Measurements from ENCODE around the gene MLPH. TPM values are rescaled to one million over a fixed set of nuclear protein-coding genes. Genes with fewer than 3 reads are reported as not detected.

Gene MLPH
- total and polyA plus RNA-seq, 2 of the 13 experiments (the other 11 are each of a cell fraction or from before 2014, with no cell fraction given): 0.12 TPM; not detected in 1

DNA sequence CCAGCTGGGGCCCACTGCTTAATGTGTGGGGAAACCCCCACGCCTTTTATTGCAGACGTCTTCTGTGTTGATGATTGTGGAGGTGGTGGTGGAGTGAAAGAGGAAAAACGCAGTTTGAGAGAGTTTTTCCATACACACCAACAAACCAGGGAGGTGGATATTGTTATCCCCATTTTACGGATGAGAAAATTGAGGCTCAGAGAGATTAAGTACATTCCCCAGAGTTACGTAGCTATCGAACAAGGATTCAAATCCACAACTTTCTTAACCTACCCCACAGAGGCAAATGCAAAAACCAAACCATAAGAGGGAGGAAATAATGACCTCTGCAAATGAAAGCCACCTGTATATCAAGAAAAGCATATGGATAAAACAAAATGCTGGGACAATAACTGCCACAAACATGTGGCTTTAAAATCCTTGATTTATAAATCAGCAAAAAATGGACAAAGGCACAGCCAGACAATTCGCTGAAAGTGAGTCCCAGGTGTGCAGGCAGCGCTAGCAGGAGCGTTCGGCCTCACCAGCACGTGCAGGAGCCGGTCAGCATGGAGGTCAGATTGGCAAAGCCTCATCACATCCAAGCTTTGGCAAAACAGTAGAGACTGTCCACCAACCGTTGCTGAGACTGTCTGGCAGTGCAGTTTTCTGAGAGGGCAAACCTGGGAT is 116.1 kb downstream of the MLPH start (continued):
- TF ChIP-seq, protein P1, sequence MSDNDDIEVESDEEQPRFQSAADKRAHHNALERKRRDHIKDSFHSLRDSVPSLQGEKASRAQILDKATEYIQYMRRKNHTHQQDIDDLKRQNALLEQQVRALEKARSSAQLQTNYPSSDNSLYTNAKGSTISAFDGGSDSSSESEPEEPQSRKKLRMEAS (IDR thresholded peaks at IDR 0.05): peak; percentile 65; the same call in 1 of the 2 replicates
- TF ChIP-seq, protein P2, sequence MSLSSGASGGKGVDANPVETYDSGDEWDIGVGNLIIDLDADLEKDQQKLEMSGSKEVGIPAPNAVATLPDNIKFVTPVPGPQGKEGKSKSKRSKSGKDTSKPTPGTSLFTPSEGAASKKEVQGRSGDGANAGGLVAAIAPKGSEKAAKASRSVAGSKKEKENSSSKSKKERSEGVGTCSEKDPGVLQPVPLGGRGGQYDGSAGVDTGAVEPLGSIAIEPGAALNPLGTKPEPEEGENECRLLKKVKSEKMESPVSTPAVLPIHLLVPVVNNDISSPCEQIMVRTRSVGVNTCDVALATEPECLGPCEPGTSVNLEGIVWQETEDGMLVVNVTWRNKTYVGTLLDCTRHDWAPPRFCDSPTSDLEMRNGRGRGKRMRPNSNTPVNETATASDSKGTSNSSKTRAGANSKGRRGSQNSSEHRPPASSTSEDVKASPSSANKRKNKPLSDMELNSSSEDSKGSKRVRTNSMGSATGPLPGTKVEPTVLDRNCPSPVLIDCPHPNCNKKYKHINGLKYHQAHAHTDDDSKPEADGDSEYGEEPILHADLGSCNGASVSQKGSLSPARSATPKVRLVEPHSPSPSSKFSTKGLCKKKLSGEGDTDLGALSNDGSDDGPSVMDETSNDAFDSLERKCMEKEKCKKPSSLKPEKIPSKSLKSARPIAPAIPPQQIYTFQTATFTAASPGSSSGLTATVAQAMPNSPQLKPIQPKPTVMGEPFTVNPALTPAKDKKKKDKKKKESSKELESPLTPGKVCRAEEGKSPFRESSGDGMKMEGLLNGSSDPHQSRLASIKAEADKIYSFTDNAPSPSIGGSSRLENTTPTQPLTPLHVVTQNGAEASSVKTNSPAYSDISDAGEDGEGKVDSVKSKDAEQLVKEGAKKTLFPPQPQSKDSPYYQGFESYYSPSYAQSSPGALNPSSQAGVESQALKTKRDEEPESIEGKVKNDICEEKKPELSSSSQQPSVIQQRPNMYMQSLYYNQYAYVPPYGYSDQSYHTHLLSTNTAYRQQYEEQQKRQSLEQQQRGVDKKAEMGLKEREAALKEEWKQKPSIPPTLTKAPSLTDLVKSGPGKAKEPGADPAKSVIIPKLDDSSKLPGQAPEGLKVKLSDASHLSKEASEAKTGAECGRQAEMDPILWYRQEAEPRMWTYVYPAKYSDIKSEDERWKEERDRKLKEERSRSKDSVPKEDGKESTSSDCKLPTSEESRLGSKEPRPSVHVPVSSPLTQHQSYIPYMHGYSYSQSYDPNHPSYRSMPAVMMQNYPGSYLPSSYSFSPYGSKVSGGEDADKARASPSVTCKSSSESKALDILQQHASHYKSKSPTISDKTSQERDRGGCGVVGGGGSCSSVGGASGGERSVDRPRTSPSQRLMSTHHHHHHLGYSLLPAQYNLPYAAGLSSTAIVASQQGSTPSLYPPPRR (CRISPR knock-in tag; IDR thresholded peaks at IDR 0.05; ENCODE audit: borderline replicate concordance): no peak
- TF ChIP-seq NFIC (IDR thresholded peaks at IDR 0.05; ENCODE audit: low read length): no peak
- TF ChIP-seq RCOR2 (CRISPR knock-in tag; IDR thresholded peaks at IDR 0.05): peak; percentile 25; the same call in 1 of the 2 replicates
- TF ChIP-seq, protein P3, sequence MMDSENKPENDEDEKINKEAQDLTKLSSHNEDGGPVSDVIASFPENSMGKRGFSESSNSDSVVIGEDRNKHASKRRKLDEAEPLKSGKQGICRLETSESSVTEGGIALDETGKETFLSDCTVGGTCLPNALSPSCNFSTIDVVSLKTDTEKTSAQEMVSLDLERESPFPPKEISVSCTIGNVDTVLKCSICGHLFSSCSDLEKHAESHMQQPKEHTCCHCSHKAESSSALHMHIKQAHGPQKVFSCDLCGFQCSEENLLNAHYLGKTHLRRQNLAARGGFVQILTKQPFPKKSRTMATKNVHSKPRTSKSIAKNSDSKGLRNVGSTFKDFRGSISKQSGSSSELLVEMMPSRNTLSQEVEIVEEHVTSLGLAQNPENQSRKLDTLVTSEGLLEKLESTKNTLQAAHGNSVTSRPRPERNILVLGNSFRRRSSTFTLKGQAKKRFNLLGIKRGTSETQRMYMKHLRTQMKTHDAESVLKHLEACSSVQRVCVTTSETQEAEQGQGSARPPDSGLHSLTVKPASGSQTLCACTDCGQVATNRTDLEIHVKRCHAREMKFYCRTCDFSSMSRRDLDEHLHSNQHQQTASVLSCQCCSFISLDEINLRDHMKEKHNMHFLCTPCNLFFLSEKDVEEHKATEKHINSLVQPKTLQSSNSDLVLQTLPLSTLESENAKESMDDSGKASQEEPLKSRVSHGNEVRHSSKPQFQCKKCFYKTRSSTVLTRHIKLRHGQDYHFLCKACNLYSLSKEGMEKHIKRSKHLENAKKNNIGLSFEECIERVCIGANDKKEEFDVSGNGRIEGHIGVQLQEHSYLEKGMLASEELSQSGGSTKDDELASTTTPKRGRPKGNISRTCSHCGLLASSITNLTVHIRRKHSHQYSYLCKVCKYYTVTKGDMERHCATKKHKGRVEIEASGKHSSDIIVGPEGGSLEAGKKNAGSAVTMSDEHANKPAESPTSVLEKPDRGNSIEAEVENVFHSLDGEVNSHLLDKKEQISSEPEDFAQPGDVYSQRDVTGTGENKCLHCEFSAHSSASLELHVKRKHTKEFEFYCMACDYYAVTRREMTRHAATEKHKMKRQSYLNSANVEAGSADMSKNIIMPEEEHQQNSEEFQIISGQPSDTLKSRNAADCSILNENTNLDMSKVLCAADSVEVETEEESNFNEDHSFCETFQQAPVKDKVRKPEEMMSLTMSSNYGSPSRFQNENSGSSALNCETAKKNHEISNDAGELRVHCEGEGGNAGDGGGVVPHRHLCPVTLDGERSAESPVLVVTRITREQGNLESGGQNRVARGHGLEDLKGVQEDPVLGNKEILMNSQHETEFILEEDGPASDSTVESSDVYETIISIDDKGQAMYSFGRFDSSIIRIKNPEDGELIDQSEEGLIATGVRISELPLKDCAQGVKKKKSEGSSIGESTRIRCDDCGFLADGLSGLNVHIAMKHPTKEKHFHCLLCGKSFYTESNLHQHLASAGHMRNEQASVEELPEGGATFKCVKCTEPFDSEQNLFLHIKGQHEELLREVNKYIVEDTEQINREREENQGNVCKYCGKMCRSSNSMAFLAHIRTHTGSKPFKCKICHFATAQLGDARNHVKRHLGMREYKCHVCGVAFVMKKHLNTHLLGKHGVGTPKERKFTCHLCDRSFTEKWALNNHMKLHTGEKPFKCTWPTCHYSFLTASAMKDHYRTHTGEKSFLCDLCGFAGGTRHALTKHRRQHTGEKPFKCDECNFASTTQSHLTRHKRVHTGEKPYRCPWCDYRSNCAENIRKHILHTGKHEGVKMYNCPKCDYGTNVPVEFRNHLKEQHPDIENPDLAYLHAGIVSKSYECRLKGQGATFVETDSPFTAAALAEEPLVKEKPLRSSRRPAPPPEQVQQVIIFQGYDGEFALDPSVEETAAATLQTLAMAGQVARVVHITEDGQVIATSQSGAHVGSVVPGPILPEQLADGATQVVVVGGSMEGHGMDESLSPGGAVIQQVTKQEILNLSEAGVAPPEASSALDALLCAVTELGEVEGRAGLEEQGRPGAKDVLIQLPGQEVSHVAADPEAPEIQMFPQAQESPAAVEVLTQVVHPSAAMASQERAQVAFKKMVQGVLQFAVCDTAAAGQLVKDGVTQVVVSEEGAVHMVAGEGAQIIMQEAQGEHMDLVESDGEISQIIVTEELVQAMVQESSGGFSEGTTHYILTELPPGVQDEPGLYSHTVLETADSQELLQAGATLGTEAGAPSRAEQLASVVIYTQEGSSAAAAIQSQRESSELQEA (CRISPR knock-in tag; IDR thresholded peaks at IDR 0.05; ENCODE audit: not compliant biosample characterization): peak; percentile 24
- TF ChIP-seq, protein P4, sequence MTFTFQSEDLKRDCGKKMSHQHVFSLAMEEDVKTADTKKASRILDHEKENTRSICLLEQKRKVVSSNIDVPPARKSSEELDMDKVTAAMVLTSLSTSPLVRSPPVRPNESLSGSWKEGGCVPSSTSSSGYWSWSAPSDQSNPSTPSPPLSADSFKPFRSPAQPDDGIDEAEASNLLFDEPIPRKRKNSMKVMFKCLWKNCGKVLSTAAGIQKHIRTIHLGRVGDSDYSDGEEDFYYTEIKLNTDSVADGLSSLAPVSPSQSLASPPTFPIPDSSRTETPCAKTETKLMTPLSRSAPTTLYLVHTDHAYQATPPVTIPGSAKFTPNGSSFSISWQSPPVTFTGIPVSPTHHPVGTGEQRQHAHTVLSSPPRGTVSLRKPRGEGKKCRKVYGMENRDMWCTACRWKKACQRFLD (CRISPR knock-in tag; IDR thresholded peaks at IDR 0.05; ENCODE audit: borderline replicate concordance): no peak
- peak; percentile 96 for TF ChIP-seq ZNF629 (CRISPR knock-in tag; conservative IDR thresholded peaks at IDR 0.05)
- TF ChIP-seq BHLHE40 (IDR thresholded peaks at IDR 0.05; ENCODE audit: low read length): peak; percentile 72
- TF ChIP-seq GATA4 (IDR thresholded peaks at IDR 0.05; ENCODE audit: borderline replicate concordance, low read depth): no peak
- TF ChIP-seq NBN (conservative IDR thresholded peaks at IDR 0.05): no peak
- TF ChIP-seq ZNF180 (CRISPR knock-in tag; IDR thresholded peaks at IDR 0.05; ENCODE audit: borderline replicate concordance, low read depth): no peak
- TF ChIP-seq ZKSCAN8 (CRISPR knock-in tag; IDR thresholded peaks at IDR 0.05; ENCODE audit: borderline replicate concordance): 0 out of 2 replicates have a peak, but pooled peaks have one; percentile 20
- TF ChIP-seq ZNF232 (CRISPR knock-in tag; IDR thresholded peaks at IDR 0.05; ENCODE audit: borderline replicate concordance): peak; percentile 54; the same call in 1 of the 2 replicates
